ENCODE measurements around the gene VRTN.
A peak's percentile ranks its signal among the peaks of the same experiment; 100 is the strongest.

The VRTN gene

DNA sequence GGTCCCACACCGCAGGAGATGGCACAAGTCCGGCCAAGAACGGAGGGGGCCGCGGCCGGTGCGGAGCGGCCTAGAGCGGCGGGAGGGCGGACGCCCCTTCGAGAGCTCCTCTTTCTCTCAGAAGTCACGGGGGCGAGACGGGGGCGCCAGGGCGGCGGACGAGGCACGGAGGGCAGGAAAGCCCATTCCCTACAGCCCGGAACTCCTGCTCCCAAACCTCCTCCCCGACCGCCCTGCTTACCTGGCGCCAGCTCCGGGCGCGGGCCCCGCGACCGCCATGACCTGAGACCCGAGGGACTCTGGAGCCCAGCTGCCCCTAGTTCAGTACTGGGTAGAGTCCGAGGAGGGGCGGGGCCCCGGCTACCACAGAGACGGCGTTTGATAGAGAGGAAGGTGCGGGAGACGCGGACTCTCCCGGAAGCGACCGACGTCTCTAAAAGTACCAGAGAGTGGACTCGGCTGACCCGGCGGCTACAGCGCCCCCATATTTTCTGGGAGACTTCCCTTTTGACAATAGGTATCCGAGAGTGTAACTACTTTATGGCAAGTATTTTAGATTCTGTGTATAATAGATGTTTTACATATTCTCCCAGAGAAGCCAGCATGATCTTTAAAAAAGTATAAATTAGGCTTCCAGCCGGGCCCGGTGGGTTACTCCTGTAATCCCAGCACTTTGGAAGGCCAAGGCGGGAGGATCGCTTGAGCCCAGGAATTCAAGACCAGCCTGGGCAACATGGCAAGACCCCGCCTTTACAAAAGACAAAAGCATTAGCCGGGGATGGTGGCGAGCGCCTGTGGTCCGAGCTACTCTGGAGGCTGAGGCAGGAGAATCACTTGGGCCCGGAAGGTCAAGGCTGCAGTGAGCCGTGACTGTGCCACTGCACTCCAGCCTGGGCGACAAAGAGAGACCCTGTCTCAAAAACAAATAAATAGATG lies 45.4 kb upstream of the VRTN start, which contains the start of gene ABCD4:
Gene ABCD4, minus strand, starts transcription at position 301 of the 936 bp plus-strand sequence. Its CDS starts 22 bp downstream, at position 279.
- TF ChIP-seq SIN3A (IDR thresholded peaks at IDR 0.05; ENCODE audit: borderline replicate concordance, insufficient read depth, low read length) (no peak), FOXP2 (optimal IDR thresholded peaks at IDR 0.05; ENCODE audit: borderline replicate concordance, extremely low read depth, extremely low read length, insufficient read depth) (no peak), POLR2AphosphoS5 (IDR thresholded peaks at IDR 0.05; ENCODE audit: low read depth, low read length) (peak; percentile 70), TAF1 (IDR thresholded peaks at IDR 0.05; ENCODE audit: borderline replicate concordance, insufficient read depth, low read length) (no peak), REST (IDR thresholded peaks at IDR 0.05; ENCODE audit: insufficient read depth in 1 of 2, low read depth in 2 of 2, low read length in 2 of 2) (no peak)

GRCh38 chr14:74308695-74309094 lies 39.6 kb upstream of the VRTN start:
- TF ChIP-seq SIN3A (IDR thresholded peaks at IDR 0.05; ENCODE audit: borderline replicate concordance, insufficient read depth, low read length) (no peak), FOXP2 (optimal IDR thresholded peaks at IDR 0.05; ENCODE audit: borderline replicate concordance, extremely low read depth, extremely low read length, insufficient read depth) (no peak)

DNA sequence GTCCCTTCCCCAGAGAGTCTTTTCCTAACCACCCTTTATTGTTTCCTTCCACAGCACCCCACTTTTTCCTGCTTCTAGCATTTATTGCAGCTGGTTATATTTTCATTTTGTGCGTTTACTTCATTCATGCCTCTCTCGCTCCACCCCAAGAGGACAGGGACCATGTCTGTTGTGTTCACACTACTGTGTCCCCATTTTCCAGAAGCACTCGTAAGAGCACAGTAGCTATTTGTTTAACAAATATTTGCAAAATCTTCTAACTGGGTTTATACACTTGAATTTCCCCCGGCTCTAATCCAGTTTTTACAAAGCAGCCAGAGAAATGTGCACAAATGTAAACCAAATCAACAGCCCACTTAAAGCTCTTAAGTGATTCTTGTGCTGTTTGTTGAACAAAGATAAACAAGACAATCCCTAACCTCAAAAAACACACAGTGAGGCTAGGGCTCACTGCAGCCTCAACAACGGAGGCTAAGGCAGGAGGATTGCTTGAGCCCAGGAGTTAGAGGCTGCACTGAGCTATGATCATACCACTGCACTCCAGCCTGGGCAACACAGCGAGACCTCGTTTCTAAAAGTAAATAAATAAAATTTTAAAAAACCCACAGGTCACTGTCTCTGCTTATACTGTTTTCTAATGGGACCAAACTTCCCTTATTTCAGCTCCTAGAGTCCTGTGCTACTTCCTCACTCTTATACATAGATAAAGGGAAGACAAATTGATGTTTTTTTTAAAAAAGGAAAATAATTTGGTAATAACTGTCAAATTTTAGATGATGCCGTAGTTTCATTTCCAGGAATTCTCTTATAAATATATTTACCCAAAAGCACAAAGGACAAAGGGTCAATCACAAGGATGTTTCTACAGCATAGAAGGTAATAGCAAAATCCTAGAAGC lies 38.9 kb upstream of the VRTN start:
- TF ChIP-seq FOXP2 (optimal IDR thresholded peaks at IDR 0.05; ENCODE audit: borderline replicate concordance, extremely low read depth, extremely low read length, insufficient read depth) (no peak), REST (IDR thresholded peaks at IDR 0.05; ENCODE audit: insufficient read depth in 1 of 2, low read depth in 2 of 2, low read length in 2 of 2) (no peak)

DNA sequence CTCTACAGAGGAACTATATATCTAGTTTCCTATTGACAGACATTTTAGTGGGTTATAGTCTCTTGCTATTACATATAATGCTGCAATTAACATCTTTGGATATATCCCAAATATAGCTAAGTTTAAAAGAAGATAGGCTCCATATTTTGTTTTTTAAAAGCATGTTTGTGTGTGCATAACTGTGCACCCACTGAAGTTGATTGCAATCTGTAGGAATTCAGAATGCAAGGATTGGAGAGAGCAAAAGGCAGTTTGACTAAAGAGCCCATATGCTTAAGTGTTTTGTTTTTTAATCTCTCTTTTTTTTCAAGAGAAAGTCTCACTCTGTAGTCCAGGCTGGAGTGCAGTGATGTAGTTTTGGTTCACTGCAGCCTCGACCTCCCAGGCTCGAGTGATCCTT lies 36.1 kb upstream of the VRTN start:
- TF ChIP-seq FOXP2 (optimal IDR thresholded peaks at IDR 0.05; ENCODE audit: borderline replicate concordance, extremely low read depth, extremely low read length, insufficient read depth), result no peak
- no peak for TF ChIP-seq REST (IDR thresholded peaks at IDR 0.05; ENCODE audit: insufficient read depth in 1 of 2, low read depth in 2 of 2, low read length in 2 of 2)
- TF ChIP-seq TAF1 (IDR thresholded peaks at IDR 0.05; ENCODE audit: borderline replicate concordance, insufficient read depth, low read length), result no peak
- no peak for TF ChIP-seq SIN3A (IDR thresholded peaks at IDR 0.05; ENCODE audit: borderline replicate concordance, insufficient read depth, low read length)
- TF ChIP-seq POLR2AphosphoS5 (IDR thresholded peaks at IDR 0.05; ENCODE audit: low read depth, low read length), result no peak

GRCh38 chr14:74313601-74314000 lies 34.7 kb upstream of the VRTN start:
- TF ChIP-seq REST (IDR thresholded peaks at IDR 0.05; ENCODE audit: insufficient read depth in 1 of 2, low read depth in 2 of 2, low read length in 2 of 2) (no peak), POLR2AphosphoS5 (IDR thresholded peaks at IDR 0.05; ENCODE audit: low read depth, low read length) (no peak), FOXP2 (optimal IDR thresholded peaks at IDR 0.05; ENCODE audit: borderline replicate concordance, extremely low read depth, extremely low read length, insufficient read depth) (no peak), TAF1 (IDR thresholded peaks at IDR 0.05; ENCODE audit: borderline replicate concordance, insufficient read depth, low read length) (no peak), SIN3A (IDR thresholded peaks at IDR 0.05; ENCODE audit: borderline replicate concordance, insufficient read depth, low read length) (no peak)

All from PFSK-1 (cell line).